Middle frontal gyrus (tissue), 1 donor: ENCODE results near the gene FCAMR.

Experiments
- DNase-seq: peaks from one replicate; pipeline ENCODE4 v3.0.0-alpha.2; 2015; ENCODE audit warnings: low spot score; ENCODE audit errors: extremely low spot score

Gene FCAMR, protein sequence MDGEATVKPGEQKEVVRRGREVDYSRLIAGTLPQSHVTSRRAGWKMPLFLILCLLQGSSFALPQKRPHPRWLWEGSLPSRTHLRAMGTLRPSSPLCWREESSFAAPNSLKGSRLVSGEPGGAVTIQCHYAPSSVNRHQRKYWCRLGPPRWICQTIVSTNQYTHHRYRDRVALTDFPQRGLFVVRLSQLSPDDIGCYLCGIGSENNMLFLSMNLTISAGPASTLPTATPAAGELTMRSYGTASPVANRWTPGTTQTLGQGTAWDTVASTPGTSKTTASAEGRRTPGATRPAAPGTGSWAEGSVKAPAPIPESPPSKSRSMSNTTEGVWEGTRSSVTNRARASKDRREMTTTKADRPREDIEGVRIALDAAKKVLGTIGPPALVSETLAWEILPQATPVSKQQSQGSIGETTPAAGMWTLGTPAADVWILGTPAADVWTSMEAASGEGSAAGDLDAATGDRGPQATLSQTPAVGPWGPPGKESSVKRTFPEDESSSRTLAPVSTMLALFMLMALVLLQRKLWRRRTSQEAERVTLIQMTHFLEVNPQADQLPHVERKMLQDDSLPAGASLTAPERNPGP

DNA sequence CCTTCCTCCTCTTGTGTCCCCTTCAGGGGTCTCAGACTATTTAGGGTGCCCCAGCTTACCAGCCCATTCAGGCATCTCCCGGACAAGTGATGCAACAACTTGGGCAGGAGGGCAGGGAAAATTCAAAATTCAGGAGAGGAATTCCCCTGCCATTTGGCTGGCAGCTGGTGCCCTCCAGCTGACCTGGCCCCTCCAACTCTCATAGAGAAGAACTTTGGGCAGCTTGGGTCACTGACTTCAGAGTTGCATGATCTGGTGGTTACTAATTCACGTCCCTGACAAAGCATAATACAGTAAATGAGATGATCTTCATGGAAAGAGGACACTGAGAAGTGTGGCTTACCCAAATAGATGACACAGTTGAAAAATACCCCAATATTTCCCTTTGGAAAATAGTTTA is at the start of gene FCAMR:
Gene FCAMR, minus strand, starts transcription at position 15 of the 400 bp plus-strand sequence. CDS start 335 bp downstream, outside the sequence.
- no peak for DNase-seq

DNA sequence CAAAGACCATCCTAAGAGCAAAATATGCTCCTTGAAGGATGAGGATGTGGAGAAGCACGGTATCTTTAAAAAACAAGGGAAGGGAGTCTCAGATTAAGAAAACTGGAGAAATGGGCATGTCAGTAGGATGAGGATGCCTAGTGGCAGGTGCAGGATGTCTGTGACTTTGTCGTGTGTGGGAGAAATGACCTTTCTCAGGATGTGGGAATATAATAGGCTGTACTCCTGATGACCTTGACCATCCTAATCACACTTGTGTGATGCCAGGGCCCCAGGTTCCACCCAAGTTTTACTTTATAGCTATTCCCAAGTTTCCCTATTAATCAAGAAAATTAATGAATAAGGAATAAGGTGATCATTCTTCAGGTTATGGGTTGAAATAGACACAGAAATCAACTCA is 49.4 kb upstream of the FCAMR start:
- DNase-seq, result no peak

GRCh38 chr1:207019161-207019560 is 48.9 kb upstream of the FCAMR start:
- DNase-seq, result no peak

DNA sequence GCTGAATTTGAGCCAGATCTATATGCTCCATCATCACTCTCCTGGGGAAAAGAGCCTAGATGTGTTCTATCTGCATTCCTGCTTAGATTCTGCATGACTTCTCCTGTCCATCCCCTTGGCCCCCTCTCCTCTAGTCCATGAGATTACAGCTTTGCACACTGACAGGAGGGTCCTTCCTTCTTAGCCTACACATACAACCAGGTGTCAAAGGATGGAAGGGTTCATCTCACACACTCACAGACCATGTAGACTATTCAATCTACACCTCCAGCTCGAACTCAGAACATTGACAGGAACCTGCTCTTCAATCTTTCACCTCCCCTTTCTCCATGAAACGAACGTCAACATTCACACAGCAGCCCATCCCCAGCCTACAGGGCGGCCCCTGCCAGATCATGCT is 48.4 kb upstream of the FCAMR start:
- no peak for DNase-seq

DNA sequence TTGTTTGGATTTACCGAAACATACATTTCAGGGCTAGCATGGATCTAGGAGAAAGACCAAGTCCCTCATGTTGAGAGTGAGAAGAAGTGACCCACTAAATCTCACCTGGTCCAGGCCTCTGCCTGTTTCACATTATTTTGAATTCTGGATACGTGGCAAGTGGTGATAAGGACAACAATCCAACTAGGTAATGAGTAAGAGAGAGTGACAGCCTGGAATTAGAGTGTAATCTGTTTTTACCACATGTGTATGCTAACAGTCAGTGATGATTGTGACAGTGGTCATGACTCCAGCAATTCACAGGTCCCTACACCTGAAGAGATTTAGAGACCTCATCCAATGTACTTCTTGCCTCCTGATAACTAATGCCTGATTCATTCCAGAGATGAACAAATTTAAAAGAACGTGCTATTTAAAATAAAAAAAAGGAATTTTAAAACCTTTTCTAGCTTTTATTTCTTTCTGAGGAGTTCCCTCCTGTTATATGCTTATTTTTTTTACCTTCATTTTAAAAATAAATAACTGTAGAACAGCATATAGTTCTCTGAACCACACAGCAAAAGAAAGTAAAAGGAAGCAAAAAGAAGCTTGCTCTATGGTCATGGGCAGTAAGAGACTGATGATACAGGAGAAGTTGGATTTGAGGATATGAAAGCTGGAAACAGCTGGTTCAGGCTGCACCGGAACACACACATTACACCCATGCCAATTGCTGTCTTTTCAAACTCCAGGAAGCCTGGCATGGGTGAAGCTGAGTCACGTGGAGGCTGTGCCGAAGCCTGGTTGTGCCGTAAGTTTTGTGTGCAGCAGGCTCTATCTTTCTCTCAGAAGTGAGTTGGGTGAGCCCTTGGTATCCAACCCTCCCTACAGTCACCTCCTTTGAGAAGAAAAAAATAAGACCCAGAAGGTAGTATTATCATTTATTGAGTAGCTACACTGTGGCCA is 47.6 kb upstream of the FCAMR start:
- DNase-seq, result no peak

DNA sequence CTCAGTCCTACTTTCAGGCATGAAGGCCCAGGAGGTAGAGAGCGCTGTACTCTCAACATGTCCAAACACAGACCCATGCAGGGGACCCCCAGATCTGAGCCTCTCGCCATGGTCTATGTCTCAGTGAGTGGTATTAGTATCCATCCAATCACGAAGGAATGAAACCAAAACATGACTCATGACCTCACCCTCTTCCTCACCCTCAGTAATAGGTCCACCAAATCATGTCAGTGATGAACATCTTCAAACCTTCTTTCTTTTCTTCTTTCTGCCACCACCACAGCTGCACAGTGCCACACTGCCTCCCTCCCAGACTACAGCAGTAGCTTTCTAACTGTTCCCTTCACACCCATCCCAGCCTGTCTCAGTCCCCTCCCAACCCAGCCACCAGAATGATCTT is 45.5 kb upstream of the FCAMR start:
- no peak for DNase-seq

GRCh38 chr1:207014728-207015127 is 44.5 kb upstream of the FCAMR start:
- no peak for DNase-seq

DNA sequence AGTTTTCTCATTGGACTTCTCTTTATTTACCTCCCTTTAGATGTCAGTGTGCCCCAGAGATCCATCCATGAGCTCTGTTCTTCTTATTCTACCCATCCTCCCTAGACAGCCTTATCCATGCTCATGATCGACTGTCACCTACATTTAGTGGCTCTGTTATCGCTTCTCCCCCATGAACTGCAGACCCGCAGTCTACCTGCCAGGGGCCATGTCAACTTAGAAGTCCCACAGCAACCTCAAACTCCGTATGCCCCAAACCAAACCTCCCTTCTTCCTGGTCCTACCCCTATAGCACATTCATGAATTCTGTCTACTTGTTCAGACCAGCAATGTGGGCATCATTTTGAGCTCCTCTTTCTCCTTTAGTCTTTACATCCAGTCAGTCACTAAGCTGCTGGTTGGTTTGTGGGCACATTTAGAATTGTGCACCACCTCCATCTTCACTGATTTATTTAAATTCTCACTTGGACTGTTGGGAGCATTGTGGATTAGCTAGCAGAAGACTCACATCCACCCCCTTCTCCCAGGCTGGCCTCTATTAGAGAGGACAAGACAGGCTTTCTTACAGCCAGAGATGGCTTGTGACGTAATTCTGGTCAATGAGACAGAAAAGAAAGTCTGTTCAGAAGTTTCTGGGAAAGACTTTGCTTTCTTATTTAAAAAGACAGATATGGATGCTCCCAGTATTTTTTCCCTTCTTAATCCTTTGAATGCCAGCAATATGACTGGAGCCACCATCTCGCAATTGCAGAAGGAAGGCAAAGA is 43.2 kb upstream of the FCAMR start:
- no peak for DNase-seq

DNA sequence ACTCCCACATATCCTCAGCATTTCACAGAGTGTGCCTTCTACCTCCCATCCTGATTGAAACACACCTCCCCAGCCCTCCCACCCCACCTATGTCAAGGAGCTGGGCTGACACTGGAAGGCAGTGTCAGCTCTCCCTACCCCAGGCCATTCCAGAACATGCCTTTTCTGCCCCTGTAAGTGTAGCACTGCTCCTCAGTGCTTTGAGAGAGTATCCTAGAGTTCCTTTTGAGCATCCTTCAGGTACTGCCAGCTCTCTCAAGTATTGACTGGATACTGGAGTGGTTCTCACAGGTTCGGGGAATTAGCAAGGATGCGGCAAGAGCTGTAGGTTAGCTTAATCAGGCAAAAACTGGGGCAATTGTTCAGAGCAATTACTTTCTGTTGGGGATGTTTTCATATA is 40.5 kb upstream of the FCAMR start:
- DNase-seq, result no peak

DNA sequence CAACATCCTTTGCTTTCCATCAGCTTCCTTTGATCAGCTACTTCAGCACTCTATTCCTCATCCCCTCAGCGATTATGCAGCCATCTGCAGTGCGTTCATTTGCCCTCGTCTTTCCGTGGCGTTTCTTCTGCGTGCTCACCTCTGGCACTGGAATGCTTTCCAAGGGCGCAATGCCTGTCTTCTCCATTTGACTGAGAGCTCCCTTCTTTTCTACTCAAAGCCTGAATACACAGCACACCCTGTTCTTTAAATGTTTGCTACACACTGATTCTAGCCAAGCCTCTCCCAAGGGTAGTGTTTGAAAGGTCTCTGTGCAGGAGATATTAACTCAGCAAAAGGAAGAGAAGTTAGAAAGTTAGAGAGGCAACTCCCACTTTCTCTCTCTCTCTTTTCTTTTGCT is 39.7 kb upstream of the FCAMR start:
- no peak for DNase-seq

DNA sequence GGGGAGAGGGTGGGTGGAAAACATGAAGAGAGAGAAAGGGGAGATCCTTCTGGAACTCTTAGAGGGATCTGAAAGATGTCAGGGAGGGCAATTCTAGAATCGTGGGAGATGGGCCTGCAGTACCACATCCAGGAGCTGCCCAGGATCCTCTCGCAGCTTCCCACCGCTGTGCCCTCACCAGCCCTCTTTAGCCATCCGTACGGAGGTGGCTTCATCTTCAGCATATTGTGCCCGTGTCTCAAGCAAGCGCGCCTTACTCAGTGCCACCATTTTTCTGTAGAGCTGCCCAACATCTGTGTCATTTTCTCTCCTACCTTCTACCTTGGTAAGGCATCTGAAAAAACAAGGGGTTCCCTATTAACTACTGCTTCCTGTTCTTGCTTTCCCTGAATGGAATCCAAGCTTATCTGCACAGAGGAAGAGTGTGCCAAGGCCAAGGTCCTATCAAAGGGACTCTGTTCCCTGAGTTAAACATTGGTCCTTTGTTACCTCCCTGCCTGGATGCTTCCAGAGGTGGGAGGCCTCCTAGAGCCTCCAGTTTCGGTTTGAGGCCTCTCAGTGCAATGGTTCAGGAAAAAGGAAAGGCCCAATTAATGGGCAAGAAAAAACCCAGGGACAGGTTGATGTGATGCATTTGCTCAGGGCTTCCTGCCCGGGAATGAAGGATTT is 39.1 kb upstream of the FCAMR start:
- no peak for DNase-seq

- DNase-seq, result no peak
Observed at GRCh38 chr1:207007352-207008033, 37.2 kb upstream of the FCAMR start.

DNA sequence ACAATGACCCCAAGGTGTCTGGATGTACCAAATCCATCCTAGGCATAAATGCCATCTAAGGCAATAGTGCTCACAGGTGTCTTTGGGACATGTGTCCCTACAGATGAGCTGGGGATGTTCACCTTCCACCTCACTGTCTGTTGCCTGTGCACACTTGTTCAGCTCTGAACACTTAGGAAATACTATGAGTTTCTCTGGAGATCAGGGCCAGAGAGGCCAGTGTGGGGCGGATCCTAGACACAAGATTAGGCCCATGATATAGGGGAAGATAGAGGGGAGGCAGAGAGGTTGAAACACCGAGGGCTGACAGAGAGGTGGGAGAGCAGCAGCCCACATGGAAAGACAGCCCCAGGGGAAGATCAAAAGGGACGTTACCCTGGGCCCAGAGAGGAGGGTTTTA is 36.7 kb upstream of the FCAMR start:
- DNase-seq, result no peak

DNA sequence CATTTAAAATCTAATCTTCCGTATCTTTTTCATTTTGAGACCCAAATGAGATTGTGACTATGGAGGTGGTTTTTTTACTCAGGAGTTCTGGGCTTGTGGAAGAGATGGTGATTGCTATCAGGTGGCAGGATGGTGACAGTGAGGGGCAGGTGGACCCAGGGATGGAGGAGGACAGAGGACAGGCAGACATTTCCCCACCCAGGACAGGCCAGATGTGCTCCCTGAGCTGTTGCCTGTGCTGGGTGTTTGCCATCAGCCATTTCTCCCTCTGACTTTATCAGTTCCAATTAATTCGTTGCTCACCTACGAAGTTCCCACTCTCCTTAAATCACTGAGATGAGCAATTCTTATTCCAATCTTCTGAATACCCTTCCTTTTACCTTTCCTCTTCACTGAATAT is 35.8 kb upstream of the FCAMR start:
- DNase-seq, result no peak

DNA sequence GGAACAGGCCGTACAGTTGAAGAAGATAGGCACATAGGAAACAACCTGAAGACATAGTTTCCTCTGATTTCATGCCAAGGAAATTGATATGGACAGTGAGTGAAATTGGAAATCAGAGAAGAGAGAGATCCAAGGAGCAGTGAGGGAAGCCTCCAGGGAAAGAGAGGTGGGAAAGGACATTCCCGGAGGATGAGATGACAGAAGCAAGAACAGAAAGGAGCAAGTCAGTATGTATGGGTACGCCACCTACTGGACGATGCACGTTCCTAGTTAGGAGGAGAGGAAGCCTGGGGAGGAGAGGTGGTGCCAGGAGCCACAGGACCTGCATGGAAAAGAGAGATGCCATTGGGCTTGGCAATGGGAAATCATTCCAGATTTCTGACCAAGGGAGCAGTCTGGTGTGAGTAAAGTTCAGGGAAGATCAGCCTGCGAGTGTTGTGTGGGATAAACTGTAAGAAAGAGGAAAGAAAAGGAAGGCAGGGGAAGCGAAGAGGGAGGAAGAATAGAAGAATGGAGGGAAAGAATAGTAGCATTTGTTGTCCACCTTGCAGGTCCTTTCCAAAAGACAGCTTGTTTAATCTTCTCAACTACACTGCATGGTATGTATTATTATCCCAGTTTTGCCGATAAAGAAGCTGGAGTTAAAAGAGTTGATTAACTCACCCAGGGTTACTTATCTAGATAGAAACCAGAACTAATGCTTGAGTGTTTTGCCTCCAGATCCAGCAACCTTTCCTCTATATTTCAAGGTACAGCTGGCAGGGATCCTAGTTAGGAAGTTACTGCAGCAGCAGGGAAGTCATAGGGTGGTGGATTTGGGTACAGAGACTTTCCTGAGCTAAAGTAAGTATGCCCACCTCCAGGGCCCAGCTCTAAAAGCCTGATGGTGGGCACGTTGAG is 34.9 kb upstream of the FCAMR start:
- DNase-seq, result no peak

DNA sequence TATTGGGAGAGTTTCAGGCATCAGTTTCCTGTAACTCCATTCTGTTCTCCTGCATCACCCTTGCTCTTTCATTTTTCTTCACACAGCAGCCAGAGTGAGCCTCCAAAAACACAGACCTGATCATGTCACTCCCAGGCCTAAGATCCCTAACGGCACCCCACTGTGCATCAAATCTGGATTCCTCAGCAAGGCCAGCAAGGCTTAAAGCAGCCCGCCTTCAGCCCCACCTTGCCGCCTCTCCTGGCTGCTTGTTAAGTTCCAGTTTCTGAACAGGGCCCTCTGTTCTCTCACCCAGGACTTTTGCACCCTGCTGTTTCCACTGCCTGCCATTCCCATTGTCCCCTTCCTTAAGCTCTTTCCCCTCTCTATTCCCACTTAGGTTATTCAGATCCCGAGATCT is 33.0 kb upstream of the FCAMR start:
- DNase-seq, result no peak

GRCh38 chr1:207002724-207003146 is 32.5 kb upstream of the FCAMR start:
- no peak for DNase-seq

DNA sequence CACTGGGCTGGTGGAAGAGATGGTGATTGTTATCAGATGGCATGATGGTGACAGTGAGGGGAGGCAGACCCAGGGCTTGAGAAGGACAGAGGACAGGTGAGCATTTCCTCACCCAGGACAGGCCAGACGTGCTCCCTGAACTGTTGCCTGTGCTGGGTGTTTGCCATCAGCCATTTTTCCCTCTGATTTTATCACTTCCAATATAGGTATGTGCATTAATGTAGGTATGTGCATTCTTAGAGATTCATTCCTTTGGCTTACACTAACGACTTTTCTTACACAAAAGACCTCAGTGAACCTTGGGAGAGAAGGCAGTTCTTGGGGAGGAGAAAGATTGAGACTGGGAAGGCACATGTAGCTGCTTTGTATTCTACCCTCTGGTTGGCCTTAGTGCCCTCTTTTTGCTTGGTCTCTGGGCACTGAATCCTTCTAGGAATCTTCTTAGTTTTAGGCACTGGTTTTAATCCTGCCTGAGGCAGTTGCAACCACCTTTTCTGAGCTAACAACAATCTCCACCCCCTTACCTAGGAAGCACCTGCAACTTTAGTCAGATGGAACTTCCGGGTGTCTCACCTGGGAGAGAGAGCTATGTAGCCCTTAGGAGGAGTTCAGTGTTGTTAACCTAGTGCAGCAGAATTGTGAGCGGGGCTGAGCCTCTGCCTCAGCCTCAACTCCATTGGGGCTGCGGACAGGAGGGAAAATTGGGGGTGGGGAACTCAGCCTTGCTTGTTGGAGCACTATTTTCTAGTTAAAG is 31.4 kb upstream of the FCAMR start:
- DNase-seq, result no peak
